CD4-positive, alpha-beta T cell (primary cell): ENCODE data around the gene MECP2. TPM values are rescaled to one million over a fixed set of nuclear protein-coding genes. Genes with fewer than 3 reads are reported as not detected.

ENCODE experiments used
- ATAC-seq: fragments of 200-7000 bp; cut with Tn5 transposase; one replicate; pipeline ENCODE4 v1.10.0; 2022; ENCODE audit warnings: mild to moderate bottlenecking; ENCODE audit not compliant: poor library complexity
- CTCF ChIA-PET: fragments of 350-600 bp; sonication (Branson Sonifier 250); formaldehyde crosslinking; loops from one replicate; lab custom pipeline; 2021; ENCODE audit warnings: antibody characterized with exemption, inconsistent platforms; lab: Charles Lee
- POLR2A ChIA-PET: fragments of 350-600 bp; sonication (Branson Sonifier 250); formaldehyde crosslinking; loops from one replicate; lab custom pipeline; 2021; ENCODE audit warnings: antibody characterized with exemption, inconsistent platforms; lab: Charles Lee
- DNase-seq, 14 experiments: peaks; one replicate each; pipeline ENCODE4 v3.0.0-alpha.2; 2013 to 2020; ENCODE audit warnings: mixed read lengths in 2 of 14
- H3K27ac ChIP-seq, 2 donors: one replicate each; pipeline versions ENCODE4 v1.5.1 to v1.7.0; 2013; ENCODE audit warnings: low read length in 2 of 2, low read depth in 1 of 2, mild to moderate bottlenecking in 1 of 2
- H3K27me3 ChIP-seq, 2 experiments: 1 replicate in 1 of 2; 2 replicates in 1 of 2; pipeline versions ENCODE4 v1.6.1 to v1.7.0; 2013; ENCODE audit warnings: low read length in 2 of 2, control low read depth in 1 of 2, mild to moderate bottlenecking in 1 of 2, moderate library complexity in 1 of 2; ENCODE audit not compliant: insufficient read depth in 2 of 2, control insufficient read depth in 1 of 2
- H3K36me3 ChIP-seq: one replicate; pipeline ENCODE4 v1.6.1; 2013; ENCODE audit warnings: low read length, control low read depth; ENCODE audit not compliant: insufficient read depth
- H3K4me1 ChIP-seq: one replicate; pipeline ENCODE4 v1.6.1; 2013; ENCODE audit warnings: low read length, control low read depth; ENCODE audit not compliant: insufficient read depth
- H3K4me3 ChIP-seq: one replicate; pipeline ENCODE4 v1.5.1; 2013; ENCODE audit warnings: mild to moderate bottlenecking, low read length, moderate library complexity
- H3K9me3 ChIP-seq, 2 experiments: 1 replicate in 1 of 2; 2 replicates in 1 of 2; pipeline versions ENCODE4 v1.6.1 to v1.7.0; 2013; ENCODE audit warnings: low read length in 2 of 2, mild to moderate bottlenecking in 2 of 2, control low read depth in 1 of 2, moderate library complexity in 1 of 2; ENCODE audit not compliant: control insufficient read depth in 1 of 2, insufficient read depth in 1 of 2
- H3K27ac Mint-ChIP-seq: one replicate; pipeline ENCODE4 v1.8.0; 2020; ENCODE audit warnings: mixed read lengths
- H3K27me3 Mint-ChIP-seq: one replicate; pipeline ENCODE4 v1.8.0; 2021; ENCODE audit warnings: mixed read lengths
- H3K36me3 Mint-ChIP-seq: one replicate; pipeline ENCODE4 v1.8.0; 2021; ENCODE audit warnings: low read depth, mixed read lengths
- H3K4me1 Mint-ChIP-seq: one replicate; pipeline ENCODE4 v1.8.0; 2021; ENCODE audit warnings: low read depth, mixed read lengths
- H3K4me3 Mint-ChIP-seq: one replicate; pipeline ENCODE4 v1.8.0; 2020; ENCODE audit warnings: mild to moderate bottlenecking, mixed read lengths
- H3K9me3 Mint-ChIP-seq: one replicate; pipeline ENCODE4 v1.8.0; 2020; ENCODE audit warnings: mixed read lengths
- CTCF ChIP-seq: fragments of 200-600 bp; IDR thresholded peaks from one replicate; pipeline ENCODE4 v1.8.0; 2022; ENCODE audit warnings: antibody characterized with exemption, mild to moderate bottlenecking
- intact Hi-C, 2 experiments: fragments of 100-400 bp; cut with DNase I in 1 of 2; cut with micrococcal nuclease in 1 of 2; formaldehyde crosslinking; loops; one replicate each; pipeline versions ENCODE4 v1.15.1 to v1.9.0; 2023 to 2025; cut with DNase I, micrococcal nuclease
- total RNA-seq, 174 experiments: library from RNA in 2 of 174; stranded (reverse) in 2 of 174; gene quantifications; one replicate each; pipeline ENCODE4 v1.2.3 and lab custom pipeline; 2021 to 2026

The MECP2 gene
- total RNA-seq, 2 experiments from 2014 or later, result 120 to 133 TPM

DNA sequence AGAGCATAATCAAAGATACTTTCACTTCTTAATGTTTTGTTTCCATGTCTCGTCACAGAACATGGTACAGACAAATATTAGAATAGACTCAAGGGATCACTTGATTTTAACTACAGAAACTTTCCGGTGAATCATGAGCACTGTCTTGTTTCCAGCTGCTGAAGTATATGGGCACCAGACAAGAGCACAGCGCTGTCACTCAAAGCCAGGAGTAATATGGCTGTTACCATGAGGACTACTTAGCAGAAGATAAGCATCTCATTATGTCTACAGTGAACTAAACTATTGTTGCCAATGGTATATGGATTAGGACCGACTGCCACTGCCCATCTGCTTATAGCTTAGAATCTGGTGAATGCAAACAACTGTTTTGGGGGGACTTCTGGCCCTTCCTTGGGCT, 34.3 kb downstream of the MECP2 start:
- no peak for TF ChIP-seq CTCF
- peaks cover 80% of the 10 kb centered on the region for H3K4me1 ChIP-seq
- CTCF ChIA-PET, result no interaction called here
- peak overlapping the region; percentile 83 for H3K27ac Mint-ChIP-seq
- H3K4me1 Mint-ChIP-seq, result peaks cover 81% of the 10 kb centered on the region
- no peaks in the 10 kb centered on the region for H3K27me3 Mint-ChIP-seq
- no peaks in the 10 kb centered on the region for H3K9me3 ChIP-seq
- no peak overlapping the region for H3K4me3 ChIP-seq
- intact Hi-C loops, result loop anchor here in 1 of 2 experiments (10.0 kb wide), 1 partner anchor 48 kb away; the partner anchor contains the start of gene IRAK1
- no peaks in the 10 kb centered on the region for H3K9me3 Mint-ChIP-seq
- POLR2A ChIA-PET, result no interaction called here
- ATAC-seq (peak; percentile 26), DNase-seq (no peak)
- H3K36me3 Mint-ChIP-seq, result peaks cover 46% of the 10 kb centered on the region
- H3K27ac ChIP-seq, result no peak overlapping the region
- no peak overlapping the region for H3K4me3 Mint-ChIP-seq
- H3K27me3 ChIP-seq, result no peaks in the 10 kb centered on the region
- H3K36me3 ChIP-seq, result peaks cover 18% of the 10 kb centered on the region

GRCh38 chrX:154061801-154062200, 35.7 kb downstream of the MECP2 start:
- H3K4me1 Mint-ChIP-seq, result peaks cover 85% of the 10 kb centered on the region
- no peak for TF ChIP-seq CTCF
- Histone ChIP-seq H3K27me3 (no peaks in the 10 kb centered on the region), H3K9me3 (no peaks in the 10 kb centered on the region), H3K27ac (peak overlapping the region in 1 of 2 donors; percentile 21), H3K4me1 (peaks cover 80% of the 10 kb centered on the region), H3K36me3 (peaks cover 22% of the 10 kb centered on the region), H3K4me3 (no peak overlapping the region)
- ChIA-PET POLR2A (no interaction called here), CTCF (no interaction called here)
- no peaks in the 10 kb centered on the region for H3K27me3 Mint-ChIP-seq
- H3K4me3 Mint-ChIP-seq, result peak overlapping the region; percentile 38
- peak overlapping the region; percentile 60 for H3K27ac Mint-ChIP-seq
- intact Hi-C loops, result loop anchor here in 1 of 2 experiments (10.0 kb wide), 1 partner anchor 47 kb away; the partner anchor contains the start of gene IRAK1
- H3K36me3 Mint-ChIP-seq, result peaks cover 61% of the 10 kb centered on the region
- ATAC-seq, result no peak
- no peaks in the 10 kb centered on the region for H3K9me3 Mint-ChIP-seq
- DNase-seq, result no peak

DNA sequence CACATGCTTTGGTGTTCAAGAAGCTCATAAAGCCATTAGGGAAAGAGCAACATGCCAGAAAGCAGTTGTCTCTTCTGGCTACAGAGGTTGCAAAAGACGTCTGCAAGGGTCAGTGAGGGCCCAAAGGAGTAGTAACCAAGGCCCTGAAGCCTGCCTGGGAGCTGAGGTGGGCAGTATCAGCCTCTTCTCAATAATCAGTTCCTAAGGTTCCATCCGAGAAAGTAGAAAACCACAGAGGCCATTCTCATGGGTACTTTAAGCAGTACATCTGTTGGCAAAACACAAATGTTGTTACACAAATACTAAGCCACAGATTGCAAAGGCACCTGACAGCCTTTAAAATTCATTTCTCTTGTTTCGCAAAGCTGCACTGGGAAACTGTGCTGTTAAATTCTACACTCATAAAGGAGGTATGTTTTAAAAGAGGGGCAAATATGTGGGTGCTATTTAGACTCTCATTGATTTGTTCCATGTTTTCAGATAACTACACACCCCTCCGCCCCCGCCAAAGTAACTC, 37.7 kb downstream of the MECP2 start:
- Histone ChIP-seq H3K9me3 (no peaks in the 10 kb centered on the region), H3K36me3 (peaks cover 25% of the 10 kb centered on the region), H3K4me1 (peaks cover 70% of the 10 kb centered on the region), H3K27ac (peak overlapping the region in 1 of 2 donors; percentile 22), H3K27me3 (no peaks in the 10 kb centered on the region), H3K4me3 (no peak overlapping the region)
- Mint-ChIP-seq H3K27ac (peak overlapping the region; percentile 60), H3K4me3 (no peak overlapping the region), H3K36me3 (peaks cover 73% of the 10 kb centered on the region), H3K27me3 (no peaks in the 10 kb centered on the region), H3K9me3 (no peaks in the 10 kb centered on the region), H3K4me1 (peaks cover 77% of the 10 kb centered on the region)
- intact Hi-C loops, result loop anchor here in 1 of 2 experiments (10.0 kb wide), 1 partner anchor 45 kb away; the partner anchor contains the start of gene IRAK1
- ChIA-PET POLR2A (interaction anchor here (0.7 kb wide), 1 partner anchor 33 kb away, joined by 3 read pairs; no protein-coding TSS in a partner anchor), CTCF (interaction anchor here (1.2 kb wide), 1 partner anchor 8 kb away, joined by 3 read pairs; no protein-coding TSS in a partner anchor)
- TF ChIP-seq CTCF, result no peak
- DNase-seq, result no peak
- ATAC-seq, result no peak
